ENCODE data around the gene SLC22A15. TPM values are rescaled to one million over a fixed set of nuclear protein-coding genes. Genes with fewer than 3 reads are reported as not detected.
"Not testable (repeated sequence)": the region's sequence is repeated elsewhere in the genome, so short reads cannot be mapped to it uniquely, and the experiment has no call there.

The SLC22A15 gene
- total and polyA plus RNA-seq, 3 donors from 2014 or later, result 1.8 to 9.4 (median 6.4) TPM

DNA sequence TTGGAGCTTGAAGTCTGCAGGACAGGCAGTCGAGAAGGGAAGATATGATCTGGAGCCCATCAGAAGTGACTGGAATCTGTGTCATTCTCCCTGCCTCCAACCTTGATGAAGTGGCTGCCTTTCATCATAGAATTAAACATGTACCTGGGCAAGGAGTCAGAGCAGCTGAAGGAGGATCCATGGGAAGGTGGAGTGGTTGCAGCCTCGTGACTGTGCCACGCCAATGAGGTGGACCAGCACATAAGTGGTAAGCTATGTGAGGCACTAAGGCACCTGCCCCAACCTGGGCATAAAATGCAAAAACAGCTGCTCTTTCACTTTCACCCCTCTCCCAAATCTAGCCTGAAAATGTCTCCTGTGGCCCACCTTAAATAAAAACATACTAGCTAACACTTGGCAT, 7.3 kb downstream of the SLC22A15 start:
- TF ChIP-seq, protein P1, sequence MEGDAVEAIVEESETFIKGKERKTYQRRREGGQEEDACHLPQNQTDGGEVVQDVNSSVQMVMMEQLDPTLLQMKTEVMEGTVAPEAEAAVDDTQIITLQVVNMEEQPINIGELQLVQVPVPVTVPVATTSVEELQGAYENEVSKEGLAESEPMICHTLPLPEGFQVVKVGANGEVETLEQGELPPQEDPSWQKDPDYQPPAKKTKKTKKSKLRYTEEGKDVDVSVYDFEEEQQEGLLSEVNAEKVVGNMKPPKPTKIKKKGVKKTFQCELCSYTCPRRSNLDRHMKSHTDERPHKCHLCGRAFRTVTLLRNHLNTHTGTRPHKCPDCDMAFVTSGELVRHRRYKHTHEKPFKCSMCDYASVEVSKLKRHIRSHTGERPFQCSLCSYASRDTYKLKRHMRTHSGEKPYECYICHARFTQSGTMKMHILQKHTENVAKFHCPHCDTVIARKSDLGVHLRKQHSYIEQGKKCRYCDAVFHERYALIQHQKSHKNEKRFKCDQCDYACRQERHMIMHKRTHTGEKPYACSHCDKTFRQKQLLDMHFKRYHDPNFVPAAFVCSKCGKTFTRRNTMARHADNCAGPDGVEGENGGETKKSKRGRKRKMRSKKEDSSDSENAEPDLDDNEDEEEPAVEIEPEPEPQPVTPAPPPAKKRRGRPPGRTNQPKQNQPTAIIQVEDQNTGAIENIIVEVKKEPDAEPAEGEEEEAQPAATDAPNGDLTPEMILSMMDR (IDR thresholded peaks at IDR 0.05), result no peak
- no peak for TF ChIP-seq POLR2A (IDR thresholded peaks at IDR 0.05)
- Histone ChIP-seq H3K9me3 (no peaks in the 10 kb centered on the region), H3K27ac (no peak overlapping the region), H3K36me3 (ENCODE audit: low read depth, missing control alignments) (no peaks in the 10 kb centered on the region), H3K27me3 (no peaks in the 10 kb centered on the region), H3K4me1 (no peaks in the 10 kb centered on the region), H3K4me3 (no peak overlapping the region)
- intact Hi-C loops (cut with DNase I; ENCODE audit: low total_unique reads), result no loop called here
- 81 to 96% methylated on average over 3 of the region's 3 CpGs for WGBS, 2 donors
- no peak for DNase-seq

DNA sequence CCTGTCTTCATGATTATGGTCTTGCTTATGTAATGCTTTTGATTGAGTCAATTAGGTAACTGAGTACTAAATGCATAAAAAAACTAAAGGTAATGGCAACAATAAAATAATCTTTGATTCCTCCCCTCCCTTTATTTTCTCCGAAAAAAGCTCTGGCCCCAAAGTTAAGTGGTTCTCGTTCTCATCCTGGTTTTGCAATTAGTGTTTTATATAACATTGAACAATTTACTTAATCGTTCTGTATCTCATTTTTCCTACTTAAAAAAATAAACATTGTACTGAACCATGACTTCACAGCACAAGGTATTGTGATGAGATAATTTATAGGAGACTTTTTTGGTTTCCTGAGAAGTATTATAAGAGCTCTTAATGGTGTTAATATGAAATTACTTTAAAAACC, 11.3 kb downstream of the SLC22A15 start:
- Histone ChIP-seq H3K4me1 (no peaks in the 10 kb centered on the region), H3K9me3 (no peaks in the 10 kb centered on the region), H3K36me3 (ENCODE audit: low read depth, missing control alignments) (no peaks in the 10 kb centered on the region), H3K27ac (no peak overlapping the region), H3K4me3 (no peak overlapping the region), H3K27me3 (no peaks in the 10 kb centered on the region)
- 81% methylated on average over 3 of the region's 3 CpGs for WGBS, 2 donors
- intact Hi-C loops (cut with DNase I; ENCODE audit: low total_unique reads), result no loop called here
- no peak for DNase-seq
- no peak for TF ChIP-seq POLR2A (IDR thresholded peaks at IDR 0.05)
- TF ChIP-seq, protein P1 (IDR thresholded peaks at IDR 0.05), result no peak

DNA sequence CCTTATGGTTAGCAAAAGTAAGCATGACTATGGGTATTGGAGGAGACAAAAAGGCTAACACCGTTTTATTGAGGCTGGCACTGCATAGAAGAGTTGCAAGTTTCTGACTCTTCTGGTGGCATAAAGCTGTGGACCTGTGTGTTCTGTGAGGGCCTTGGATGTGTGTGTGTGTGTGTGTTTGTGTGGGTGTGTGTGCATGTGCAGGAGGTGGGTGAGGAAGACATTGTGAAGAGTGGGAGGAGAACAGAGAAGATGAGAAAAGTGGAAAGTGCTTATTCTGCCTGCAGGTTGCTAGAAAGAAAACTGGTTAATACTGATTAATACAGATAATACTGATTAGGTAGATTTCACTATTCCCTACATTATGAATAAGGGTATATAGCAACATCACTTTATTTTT, 12.6 kb downstream of the SLC22A15 start:
- DNase-seq, result no peak
- H3K36me3 ChIP-seq (ENCODE audit: low read depth, missing control alignments), result no peaks in the 10 kb centered on the region
- H3K4me3 ChIP-seq, result no peak overlapping the region
- TF ChIP-seq, protein P1 (IDR thresholded peaks at IDR 0.05), result no peak
- TF ChIP-seq POLR2A (IDR thresholded peaks at IDR 0.05), result no peak
- WGBS, 2 donors, result 84 to 92% methylated on average over 1 of the region's 1 CpG
- no peaks in the 10 kb centered on the region for H3K4me1 ChIP-seq
- no peaks in the 10 kb centered on the region for H3K27me3 ChIP-seq
- intact Hi-C loops (cut with DNase I; ENCODE audit: low total_unique reads), result no loop called here
- no peaks in the 10 kb centered on the region for H3K9me3 ChIP-seq
- no peak overlapping the region for H3K27ac ChIP-seq

DNA sequence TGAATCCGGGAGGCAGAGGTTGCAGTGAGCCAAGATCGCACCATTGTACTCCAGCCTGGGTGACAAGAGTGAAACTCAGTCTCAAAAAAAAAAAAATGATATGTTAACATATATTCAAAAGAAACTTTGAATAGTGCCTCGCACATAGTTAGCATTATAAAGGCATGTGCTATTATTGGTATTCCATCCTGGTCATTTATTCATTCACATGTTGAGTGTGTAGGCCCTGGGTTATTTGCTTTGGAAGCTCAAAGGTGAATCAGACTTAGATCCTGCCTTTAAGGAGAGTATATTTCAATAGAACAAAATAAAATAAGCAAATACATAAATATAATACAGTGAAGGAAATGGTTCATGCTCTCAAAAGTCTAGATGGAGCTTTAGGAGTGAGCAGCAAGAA, 13.4 kb downstream of the SLC22A15 start:
- TF ChIP-seq, protein P1 (IDR thresholded peaks at IDR 0.05), result no peak
- no peak for TF ChIP-seq POLR2A (IDR thresholded peaks at IDR 0.05)

DNA sequence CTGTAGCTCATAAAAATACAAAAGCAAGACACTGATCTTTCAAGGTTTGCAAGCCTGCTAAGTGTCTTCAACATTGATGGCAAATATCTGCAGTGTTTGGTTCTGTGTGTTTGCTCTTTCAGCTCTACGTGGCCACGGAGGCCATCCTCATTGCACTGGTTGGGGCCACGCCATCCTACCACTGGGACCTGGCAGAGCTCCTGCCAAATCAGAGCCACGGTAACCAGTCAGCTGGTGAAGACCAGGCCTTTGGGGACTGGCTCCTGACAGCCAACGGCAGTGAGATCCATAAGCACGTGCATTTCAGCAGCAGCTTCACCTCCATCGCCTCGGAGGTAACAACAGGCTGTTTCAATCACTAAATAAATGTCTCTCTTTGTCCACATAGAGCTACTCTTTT, 15.6 kb downstream of the SLC22A15 start:
- intact Hi-C loops (cut with DNase I; ENCODE audit: low total_unique reads), result no loop called here
- Histone ChIP-seq H3K27me3 (no peaks in the 10 kb centered on the region), H3K4me3 (no peak overlapping the region), H3K27ac (no peak overlapping the region), H3K9me3 (no peaks in the 10 kb centered on the region), H3K36me3 (ENCODE audit: low read depth, missing control alignments) (no peaks in the 10 kb centered on the region), H3K4me1 (no peaks in the 10 kb centered on the region)
- 87% methylated on average over 8 of the region's 8 CpGs for WGBS, 2 donors
- TF ChIP-seq, protein P1 (IDR thresholded peaks at IDR 0.05), result no peak
- TF ChIP-seq POLR2A (IDR thresholded peaks at IDR 0.05), result no peak
- DNase-seq, result no peak

More for the DNA sequence above, 13.4 kb downstream of the SLC22A15 start:
- Histone ChIP-seq H3K4me3 (no peak overlapping the region), H3K9me3 (no peaks in the 10 kb centered on the region), H3K27ac (no peak overlapping the region), H3K27me3 (no peaks in the 10 kb centered on the region), H3K36me3 (ENCODE audit: low read depth, missing control alignments) (no peaks in the 10 kb centered on the region), H3K4me1 (no peaks in the 10 kb centered on the region)
- intact Hi-C loops (cut with DNase I; ENCODE audit: low total_unique reads), result no loop called here
- no peak for DNase-seq
- 90 to 96% methylated on average over 3 of the region's 3 CpGs for WGBS, 2 donors

DNA sequence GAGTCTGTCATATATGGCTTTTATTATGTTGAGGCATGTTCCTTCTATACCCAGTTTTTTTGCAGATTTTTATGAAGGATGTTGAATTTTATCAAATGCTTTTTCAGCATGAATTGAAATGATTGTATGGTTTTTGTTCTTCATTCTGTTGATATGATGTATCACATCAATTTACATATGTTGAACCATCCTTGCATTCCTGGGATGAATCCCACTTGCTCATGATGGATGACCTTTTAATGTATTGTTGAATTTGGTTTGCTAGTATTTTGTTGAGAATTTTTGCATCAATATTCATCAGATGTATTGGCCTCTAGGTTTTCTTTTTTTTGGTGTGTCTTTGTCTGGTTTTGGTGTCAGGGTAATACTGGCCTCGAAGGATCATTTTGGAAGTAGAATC, 21.6 kb downstream of the SLC22A15 start:
- intact Hi-C loops (cut with DNase I; ENCODE audit: low total_unique reads); H3K27ac ChIP-seq; H3K4me3 ChIP-seq; H3K9me3 ChIP-seq; DNase-seq; H3K4me1 ChIP-seq; H3K36me3 ChIP-seq (ENCODE audit: low read depth, missing control alignments); H3K27me3 ChIP-seq: not testable (repeated sequence)
- WGBS, 2 donors, result 86 to 95% methylated on average over 1 of the region's 1 CpG

Measured in testis (tissue), 3 donors.